Cardiac muscle cell (in vitro differentiated cells and primary cell): Measurements from ENCODE around the gene EOLA1. TPM values are rescaled to one million over a fixed set of nuclear protein-coding genes. Genes with fewer than 3 reads are reported as not detected.

Source experiments
- DNase-seq, 2 donors: peaks; one replicate each; pipeline versions ENCODE4 v3.0.0 to v3.0.0-alpha.2; 2010 to 2017; ENCODE audit warnings: low read depth in 1 of 2, low spot score in 1 of 2
- H3K27ac ChIP-seq: fragments of 200-600 bp; sonication (generic); 2 replicates; pipeline ENCODE4 v1.5.1; 2016
- H3K27me3 ChIP-seq: fragments of 200-600 bp; sonication (generic); 2 replicates; pipeline ENCODE4 v1.6.0; 2016; ENCODE audit warnings: control low read depth
- H3K36me3 ChIP-seq: fragments of 200-600 bp; sonication (generic); 2 replicates; pipeline ENCODE4 v1.5.1; 2016; ENCODE audit warnings: control low read depth
- H3K4me1 ChIP-seq: fragments of 200-600 bp; sonication (generic); 2 replicates; pipeline ENCODE4 v1.8.1; 2017; ENCODE audit warnings: low read depth, mild to moderate bottlenecking, mixed run types
- H3K4me3 ChIP-seq: fragments of 200-600 bp; sonication (generic); 2 replicates; pipeline ENCODE4 v1.5.1; 2016; ENCODE audit warnings: mild to moderate bottlenecking
- H3K9me3 ChIP-seq: fragments of 200-600 bp; sonication (generic); 2 replicates; pipeline ENCODE4 v1.5.1; 2017; ENCODE audit warnings: low read depth, mild to moderate bottlenecking, control low read depth
- CTCF ChIP-seq: IDR thresholded peaks from 2 replicates; pipeline ENCODE4 v1.5.1; 2012; ENCODE audit warnings: low read depth, mild to moderate bottlenecking, low read length
- polyA plus RNA-seq: library from polyadenylated mRNA; unstranded; fragments of >200 nt; fragmentation: Nextera tagmentation; extraction: Ambion mirVana; gene quantifications from 2 replicates; pipeline ENCODE4 v1.2.1, GENCODE V29; 2016
- total RNA-seq: library from RNA; depleted of rRNA; stranded (reverse); fragments of >200 nt; gene quantifications from 2 replicates; pipeline ENCODE4 v1.2.3, GENCODE V29; 2016

EOLA1 gene
- total and polyA plus RNA-seq, 2 experiments from 2014 or later: 14.2 to 15.1 TPM

GRCh38 chrX:149504226-149504914, 36.4 kb upstream of the EOLA1 start:
- H3K9me3 ChIP-seq: no peaks in the 10 kb centered on the region
- H3K4me1 ChIP-seq: no peaks in the 10 kb centered on the region
- no peaks in the 10 kb centered on the region for H3K27me3 ChIP-seq
- H3K4me3 ChIP-seq: peak overlapping the region; percentile 55
- H3K36me3 ChIP-seq: no peaks in the 10 kb centered on the region
- TF ChIP-seq CTCF: peak; percentile 9
- H3K27ac ChIP-seq: no peak overlapping the region
- DNase-seq: no peak

GRCh38 chrX:149504915-149505651, 35.7 kb upstream of the EOLA1 start, which contains the start of gene IDS:
Gene IDS, minus strand, starts transcription at chrX:149505306. Its CDS starts 169 bp downstream, at chrX:149505137.
- H3K4me3 ChIP-seq: peak within 1 kb of the TSS; percentile 55
- H3K4me1 ChIP-seq: no peaks in the 10 kb centered on the region
- peak; percentile 88 to 92 for DNase-seq
- no peaks in the 10 kb centered on the region for H3K36me3 ChIP-seq
- TF ChIP-seq CTCF: no peak
- no peaks in the 10 kb centered on the region for H3K9me3 ChIP-seq
- H3K27ac ChIP-seq: peak within 1 kb of the TSS; percentile 60
- H3K27me3 ChIP-seq: no peaks in the 10 kb centered on the region

- Histone ChIP-seq H3K27ac (no peak overlapping the region), H3K4me3 (peak overlapping the region; percentile 55), H3K36me3 (no peaks in the 10 kb centered on the region), H3K4me1 (no peaks in the 10 kb centered on the region), H3K9me3 (no peaks in the 10 kb centered on the region), H3K27me3 (no peaks in the 10 kb centered on the region)
- no peak for DNase-seq
- no peak for TF ChIP-seq CTCF
Measured at GRCh38 chrX:149505671-149506070, 35.1 kb upstream of the EOLA1 start.

GRCh38 chrX:149506349-149506748, 34.5 kb upstream of the EOLA1 start:
- TF ChIP-seq CTCF: no peak

DNA sequence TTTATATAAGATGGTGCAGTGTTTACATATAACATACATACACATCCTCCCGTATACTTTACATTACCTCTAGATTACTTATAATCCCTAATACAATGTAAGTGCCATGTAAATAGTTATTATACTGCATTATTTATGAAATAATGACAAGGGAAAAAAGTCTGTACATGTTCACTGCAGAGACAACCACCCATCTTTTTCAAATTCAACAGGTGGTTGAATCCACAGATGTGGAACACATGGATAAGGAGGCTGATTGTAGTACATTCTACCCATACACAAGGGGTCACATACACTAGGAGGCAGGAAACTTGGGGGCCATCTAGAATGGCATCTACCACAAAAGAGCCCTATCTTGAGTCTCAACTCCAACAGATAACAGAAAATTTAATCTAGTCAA, 32.3 kb upstream of the EOLA1 start:
- Histone ChIP-seq H3K27me3 (no peaks in the 10 kb centered on the region), H3K27ac (no peak overlapping the region), H3K9me3 (no peaks in the 10 kb centered on the region), H3K4me1 (no peaks in the 10 kb centered on the region), H3K36me3 (no peaks in the 10 kb centered on the region), H3K4me3 (no peak overlapping the region)
- no peak for DNase-seq
- TF ChIP-seq CTCF: no peak

More at GRCh38 chrX:149506349-149506748, 34.5 kb upstream of the EOLA1 start:
- no peak overlapping the region for H3K27ac ChIP-seq
- H3K27me3 ChIP-seq: no peaks in the 10 kb centered on the region
- H3K9me3 ChIP-seq: no peaks in the 10 kb centered on the region
- no peak for DNase-seq
- no peaks in the 10 kb centered on the region for H3K36me3 ChIP-seq
- no peaks in the 10 kb centered on the region for H3K4me1 ChIP-seq
- no peak overlapping the region for H3K4me3 ChIP-seq
